Lower leg skin (tissue), 4 donors: ENCODE measurements around the gene SIRPA. TPM values are rescaled to one million over a fixed set of nuclear protein-coding genes. Genes with fewer than 3 reads are reported as not detected.
"Not testable (repeated sequence)": the region's sequence is repeated elsewhere in the genome, so short reads cannot be mapped to it uniquely, and the experiment has no call there.

ENCODE experiments used
- DNase-seq, 2 donors: peaks; one replicate each; pipeline ENCODE4 v3.0.0-alpha.2; 2019; ENCODE audit warnings: low spot score in 2 of 2
- H3K4me3 ChIP-seq: fragments of 200-600 bp; sonication (generic); 2 replicates; pipeline ENCODE4 v1.5.1; 2017; ENCODE audit warnings: mild to moderate bottlenecking, low read depth; ENCODE audit not compliant: poor library complexity, severe bottlenecking
- POLR2A ChIP-seq, 2 donors: fragments of 450-650 bp; IDR thresholded peaks; one replicate each; pipeline ENCODE4 v1.6.1; 2016 to 2017; ENCODE audit warnings: antibody characterized with exemption in 2 of 2, mild to moderate bottlenecking in 1 of 2, moderate library complexity in 1 of 2
- WGBS, 2 donors: methylation state at CpG; one replicate each; pipeline ENCODE4 v1.1.5; 2018; 5-methylcytosine and 5-hydroxymethylcytosine counted together
- intact Hi-C: fragments of 100-400 bp; cut with DNase I; formaldehyde crosslinking; loops from one replicate; pipeline ENCODE4 v1.15.0; 2023; ENCODE audit warnings: low total_unique reads
- total RNA-seq, 4 donors: library from RNA; depleted of rRNA; stranded (reverse); fragments of >200 nt; gene quantifications; one replicate each; pipeline ENCODE4 v1.1.0, GENCODE V29; 2016
- TF ChIP-seq, protein P1 (sequence below), 3 donors: fragments of 450-650 bp; IDR thresholded peaks; one replicate each; pipeline ENCODE4 v1.5.1; 2016; ENCODE audit warnings: antibody characterized with exemption in 3 of 3, mild to moderate bottlenecking in 3 of 3, moderate library complexity in 2 of 3

The SIRPA gene
- total RNA-seq, 4 donors from 2014 or later = 29.3 to 55.0 (median 44.1) TPM

DNA sequence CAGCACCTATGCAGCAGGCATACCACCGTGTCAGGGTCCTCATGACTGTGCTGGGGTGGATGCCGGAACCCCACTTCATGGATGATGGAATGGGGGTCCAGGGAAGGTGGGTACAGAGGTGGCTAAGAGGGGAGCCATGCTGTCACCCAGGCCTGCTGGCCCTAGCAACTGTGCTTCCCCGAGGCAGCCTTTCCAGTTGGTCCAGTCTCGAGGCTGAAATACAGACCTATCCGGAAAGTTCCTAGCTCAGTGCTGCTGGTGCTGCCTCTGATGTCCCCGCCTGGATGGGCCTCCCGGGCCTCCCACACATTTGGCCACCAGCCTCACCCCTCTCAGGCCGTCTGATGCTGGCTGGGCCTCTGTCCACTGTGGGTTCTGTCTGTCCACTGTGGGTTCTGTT lies 17.4 kb downstream of the SIRPA start:
- intact Hi-C loops = no loop called here
- 44 to 45% methylated on average over 8 of the region's 8 CpGs for WGBS, 2 donors
- TF ChIP-seq, protein P1, sequence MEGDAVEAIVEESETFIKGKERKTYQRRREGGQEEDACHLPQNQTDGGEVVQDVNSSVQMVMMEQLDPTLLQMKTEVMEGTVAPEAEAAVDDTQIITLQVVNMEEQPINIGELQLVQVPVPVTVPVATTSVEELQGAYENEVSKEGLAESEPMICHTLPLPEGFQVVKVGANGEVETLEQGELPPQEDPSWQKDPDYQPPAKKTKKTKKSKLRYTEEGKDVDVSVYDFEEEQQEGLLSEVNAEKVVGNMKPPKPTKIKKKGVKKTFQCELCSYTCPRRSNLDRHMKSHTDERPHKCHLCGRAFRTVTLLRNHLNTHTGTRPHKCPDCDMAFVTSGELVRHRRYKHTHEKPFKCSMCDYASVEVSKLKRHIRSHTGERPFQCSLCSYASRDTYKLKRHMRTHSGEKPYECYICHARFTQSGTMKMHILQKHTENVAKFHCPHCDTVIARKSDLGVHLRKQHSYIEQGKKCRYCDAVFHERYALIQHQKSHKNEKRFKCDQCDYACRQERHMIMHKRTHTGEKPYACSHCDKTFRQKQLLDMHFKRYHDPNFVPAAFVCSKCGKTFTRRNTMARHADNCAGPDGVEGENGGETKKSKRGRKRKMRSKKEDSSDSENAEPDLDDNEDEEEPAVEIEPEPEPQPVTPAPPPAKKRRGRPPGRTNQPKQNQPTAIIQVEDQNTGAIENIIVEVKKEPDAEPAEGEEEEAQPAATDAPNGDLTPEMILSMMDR (IDR thresholded peaks at IDR 0.05) = no peak
- no peak for TF ChIP-seq POLR2A (IDR thresholded peaks at IDR 0.05)
- DNase-seq = no peak
- H3K4me3 ChIP-seq = no peak overlapping the region

DNA sequence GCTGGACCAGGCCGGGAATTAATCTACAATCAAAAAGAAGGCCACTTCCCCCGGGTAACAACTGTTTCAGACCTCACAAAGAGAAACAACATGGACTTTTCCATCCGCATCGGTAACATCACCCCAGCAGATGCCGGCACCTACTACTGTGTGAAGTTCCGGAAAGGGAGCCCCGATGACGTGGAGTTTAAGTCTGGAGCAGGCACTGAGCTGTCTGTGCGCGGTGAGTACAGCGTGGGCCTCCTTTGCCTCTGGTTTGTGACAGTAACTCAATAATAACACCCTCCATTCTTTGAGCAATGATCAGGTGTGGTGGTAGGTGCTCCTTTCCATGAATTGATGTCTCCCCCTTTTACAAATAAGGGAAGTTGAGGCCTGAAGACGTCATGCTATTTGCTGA lies 20.0 kb downstream of the SIRPA start:
- WGBS, 2 donors = 76 to 93% methylated on average over 7 to 12 of the region's 12 CpGs
- DNase-seq, H3K4me3 ChIP-seq, intact Hi-C loops: not testable (repeated sequence)

DNA sequence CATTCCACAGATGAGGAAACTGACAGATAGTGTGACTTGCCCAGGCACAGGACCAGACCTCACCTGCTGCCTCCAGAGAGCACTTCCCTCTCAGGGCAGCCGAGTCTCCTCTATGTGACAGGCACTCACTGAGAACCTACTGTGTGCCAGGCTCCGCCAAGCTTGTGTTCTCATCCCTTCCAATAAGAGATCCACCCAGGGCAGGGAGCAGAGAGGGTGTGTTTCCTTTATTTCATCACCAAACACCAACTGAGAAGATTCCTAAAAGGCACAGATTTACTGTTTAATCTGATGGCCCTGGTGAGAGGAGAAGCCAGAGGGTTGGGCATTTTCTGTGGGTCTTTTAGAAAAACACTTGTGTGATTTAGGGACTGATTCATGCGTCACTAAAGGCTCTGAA lies 20.5 kb downstream of the SIRPA start:
- no peak for DNase-seq
- 77 to 84% methylated on average over 3 of the region's 3 CpGs for WGBS, 2 donors
- intact Hi-C loops = no loop called here
- H3K4me3 ChIP-seq = no peak overlapping the region
- no peak for TF ChIP-seq POLR2A (IDR thresholded peaks at IDR 0.05)
- TF ChIP-seq, protein P1 (IDR thresholded peaks at IDR 0.05) = no peak

DNA sequence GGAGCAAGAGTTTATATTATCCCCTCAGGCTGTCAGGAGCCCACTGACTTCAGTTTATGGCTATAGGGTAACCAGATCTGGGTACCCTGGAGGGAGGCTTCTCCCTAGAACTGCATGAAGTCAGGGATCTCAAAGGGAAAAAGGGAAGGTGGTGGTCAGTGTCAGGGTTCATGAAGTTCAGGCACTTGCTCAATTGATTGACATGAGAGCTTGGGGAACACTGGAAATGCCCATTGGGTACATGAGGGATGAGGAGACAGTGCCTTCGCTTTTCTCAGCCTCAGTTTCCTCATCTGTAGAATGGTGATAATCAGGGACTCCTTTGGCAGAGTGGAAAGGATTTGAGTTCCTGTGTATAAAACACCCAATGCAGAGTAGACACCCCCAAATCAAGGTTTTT lies 22.6 kb downstream of the SIRPA start:
- TF ChIP-seq POLR2A (IDR thresholded peaks at IDR 0.05) = no peak
- TF ChIP-seq, protein P1 (IDR thresholded peaks at IDR 0.05) = no peak
- no peak for DNase-seq
- intact Hi-C loops = no loop called here
- H3K4me3 ChIP-seq = no peak overlapping the region
- 100% methylated on average over 1 of the region's 1 CpG for WGBS, 2 donors

DNA sequence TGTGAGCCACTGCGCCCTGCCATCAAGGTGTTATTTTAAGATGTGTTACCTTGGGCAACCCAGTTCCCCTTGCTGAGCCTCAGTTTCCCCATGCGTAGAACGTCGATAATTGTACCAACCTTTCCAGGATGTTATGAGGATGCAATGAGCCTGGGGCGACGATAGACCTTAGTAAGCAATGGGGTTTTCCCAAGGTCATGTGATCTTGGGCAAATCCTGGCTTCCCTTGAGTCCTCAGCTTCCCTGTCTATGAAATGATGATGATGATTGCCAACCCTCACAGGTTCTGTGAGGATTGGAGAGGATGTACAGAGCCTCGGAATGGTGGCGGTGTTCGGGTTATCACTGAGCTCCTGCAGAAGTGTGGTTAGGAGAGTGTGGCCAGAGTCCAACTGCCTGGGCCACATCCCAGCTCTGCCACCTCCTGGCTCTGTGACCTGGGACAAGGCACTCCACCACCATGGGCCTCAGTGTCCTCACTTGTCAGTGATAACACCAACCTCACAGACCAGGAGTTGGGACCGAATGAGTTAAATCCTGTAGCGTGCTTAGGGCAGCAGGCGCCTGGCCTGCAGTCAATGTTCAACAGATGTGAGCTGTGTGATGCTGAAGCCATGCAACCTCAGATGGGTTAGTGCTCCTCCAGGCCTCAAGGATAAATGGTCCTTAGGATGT lies 23.4 kb downstream of the SIRPA start:
- TF ChIP-seq, protein P1 (IDR thresholded peaks at IDR 0.05) = no peak
- TF ChIP-seq POLR2A (IDR thresholded peaks at IDR 0.05) = no peak
- intact Hi-C loops = no loop called here
- 70% methylated on average over 10 to 12 of the region's 12 CpGs for WGBS, 2 donors
- no peak for DNase-seq
- H3K4me3 ChIP-seq = no peak overlapping the region

DNA sequence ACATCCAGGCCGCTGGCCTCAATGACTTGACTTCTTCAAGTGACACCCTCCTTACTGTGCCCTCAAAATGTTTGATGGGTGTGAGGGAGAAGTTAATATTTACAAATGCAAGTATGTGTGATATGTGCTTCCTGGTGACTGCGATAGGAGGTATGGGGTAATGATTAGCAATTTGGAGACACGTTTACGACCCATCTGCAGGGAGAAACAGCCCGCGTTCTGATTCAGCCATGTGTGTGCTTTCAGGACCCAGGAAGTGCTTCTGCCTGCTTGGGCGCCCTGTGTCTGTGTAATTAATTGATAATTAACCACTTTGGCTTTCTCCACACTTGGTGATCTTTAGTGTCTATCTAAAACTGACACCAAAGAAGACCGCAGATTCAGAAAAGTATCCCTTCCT lies 25.0 kb downstream of the SIRPA start:
- H3K4me3 ChIP-seq = no peak overlapping the region
- no peak for TF ChIP-seq POLR2A (IDR thresholded peaks at IDR 0.05)
- TF ChIP-seq, protein P1 (IDR thresholded peaks at IDR 0.05) = no peak
- intact Hi-C loops = no loop called here
- WGBS, 2 donors = 77 to 84% methylated on average over 8 of the region's 8 CpGs
- no peak for DNase-seq
